Panc1 (cell line): ENCODE data around the gene NHSL1. TPM values are rescaled to one million over a fixed set of nuclear protein-coding genes. Genes with fewer than 3 reads are reported as not detected.

Experiments used
- ATAC-seq: fragments of 200-7000 bp; cut with Tn5 transposase; 2 replicates; pipeline ENCODE4 v1.9.1; 2020; ENCODE audit warnings: mild to moderate bottlenecking, moderate library complexity
- BruUV-seq: library from RNA; stranded (reverse); fragments of 400-500 nt; replicated peaks from 2 replicates; lab custom pipeline; 2021; lab: Mats Ljungman, UMichigan
- CTCF ChIA-PET: fragments of 300-600 bp; sonication (Branson Sonifier 250); formaldehyde crosslinking; loops from one replicate; lab custom pipeline; 2022; ENCODE audit warnings: antibody characterized with exemption; lab: Charles Lee
- POLR2A ChIA-PET: fragments of 300-600 bp; sonication (Branson Sonifier 250); formaldehyde crosslinking; loops from one replicate; lab custom pipeline; 2022; ENCODE audit warnings: antibody characterized with exemption; lab: Charles Lee
- DNase-seq: peaks from one replicate; pipeline ENCODE4 v3.0.0-alpha.2; 2010; ENCODE audit warnings: low read depth, low spot score
- H3K27ac ChIP-seq: 2 replicates; pipeline ENCODE4 v1.5.1; 2011; ENCODE audit warnings: mild to moderate bottlenecking, low read length, inconsistent platforms
- H3K27me3 ChIP-seq: fragments of 200-500 bp; sonication (Bioruptor generic); 2 replicates; pipeline ENCODE4 v1.6.0; 2014; ENCODE audit warnings: low read length, inconsistent platforms; ENCODE audit not compliant: control insufficient read depth, insufficient read depth
- H3K36me3 ChIP-seq: fragments of 200-500 bp; sonication (Bioruptor generic); 2 replicates; pipeline ENCODE4 v1.5.1; 2014; ENCODE audit warnings: inconsistent platforms, mild to moderate bottlenecking, low read length, moderate library complexity; ENCODE audit not compliant: control insufficient read depth, insufficient read depth
- H3K4me1 ChIP-seq: 2 replicates; pipeline ENCODE4 v1.5.1; 2011; ENCODE audit warnings: inconsistent platforms, mild to moderate bottlenecking, low read length, moderate library complexity; ENCODE audit not compliant: control insufficient read depth, insufficient read depth
- H3K4me3 ChIP-seq, 2 experiments: 2 replicates each; pipeline ENCODE4 v1.5.1; 2011 to 2012; ENCODE audit warnings: low read depth in 2 of 2, low read length in 2 of 2, mild to moderate bottlenecking in 2 of 2, inconsistent platforms in 1 of 2, moderate library complexity in 1 of 2
- H3K9me3 ChIP-seq: fragments of 200-500 bp; sonication (Bioruptor generic); 2 replicates; pipeline ENCODE4 v1.5.1; 2014; ENCODE audit warnings: low read depth, mild to moderate bottlenecking, inconsistent platforms, low read length, moderate library complexity; ENCODE audit not compliant: control insufficient read depth, insufficient read depth
- CTCF ChIP-seq: fragments of 450-650 bp; IDR thresholded peaks from 2 replicates; pipeline ENCODE4 v1.5.1; 2017; ENCODE audit warnings: mild to moderate bottlenecking
- POLR2AphosphoS5 ChIP-seq: IDR thresholded peaks from 2 replicates; pipeline ENCODE4 v1.6.1; 2012; ENCODE audit warnings: mild to moderate bottlenecking, low read depth, low read length, moderate library complexity
- REST ChIP-seq, 2 experiments: IDR thresholded peaks; 2 replicates each; pipeline ENCODE4 v1.6.1; 2011 to 2012; ENCODE audit warnings: low read depth in 2 of 2, control low read depth in 1 of 2, low read length in 1 of 2, mild to moderate bottlenecking in 1 of 2, moderate library complexity in 1 of 2; ENCODE audit not compliant: insufficient read depth in 1 of 2
- SIN3A ChIP-seq: IDR thresholded peaks from 2 replicates; pipeline ENCODE4 v1.6.1; 2012; ENCODE audit warnings: low read depth, mild to moderate bottlenecking, low read length, moderate library complexity, borderline replicate concordance; ENCODE audit not compliant: insufficient read depth
- TCF7L2 ChIP-seq: IDR thresholded peaks from 2 replicates; pipeline ENCODE4 v1.6.1; 2011; ENCODE audit warnings: mild to moderate bottlenecking, low read depth, low read length, inconsistent platforms
- in situ Hi-C: cut with HindIII; loops from 2 replicates; pipeline ENCODE4 v1.10.0; 2016; ENCODE audit warnings: low sequenced_read_pairs, low pct_unique_long_range_greater_than_20kb
- intact Hi-C: fragments of 100-400 bp; cut with micrococcal nuclease; formaldehyde crosslinking; loops from one replicate; pipeline ENCODE4 v1.10.0; 2022; ENCODE audit not compliant: unreplicated experiment
- total RNA-seq: library from RNA; stranded (reverse); gene quantifications from one replicate; pipeline ENCODE4 v1.2.1, GENCODE V29; 2021; ENCODE audit not compliant: unreplicated experiment

NHSL1 gene
- total RNA-seq, 1 experiment from 2014 or later: 20.6 TPM

GRCh38 chr6:138382498-138383265 lies 116.6 kb downstream of the NHSL1 start:
- ChIA-PET POLR2A (no interaction called here), CTCF (no interaction called here)
- TF ChIP-seq POLR2AphosphoS5 (no peak), REST (IDR thresholded peaks at IDR 0.05; ENCODE audit: insufficient read depth in 1 of 2, low read depth in 2 of 2, low read length in 1 of 2) (no peak), CTCF (no peak), SIN3A (no peak), TCF7L2 (no peak)
- no peaks in the 10 kb centered on the region for H3K9me3 ChIP-seq
- no peak overlapping the region for H3K27ac ChIP-seq
- no peaks in the 10 kb centered on the region; the same call in 1 of the 2 replicates for H3K27me3 ChIP-seq
- DNase-seq (no peak), ATAC-seq (peak; percentile 34; the same call in 1 of the 2 replicates)
- no peak overlapping the region for H3K4me3 ChIP-seq
- in situ Hi-C loops: no loop called here
- H3K4me1 ChIP-seq: no peaks in the 10 kb centered on the region
- H3K36me3 ChIP-seq: no peaks in the 10 kb centered on the region
- no TSS peak for BruUV-seq
- intact Hi-C loops: no loop called here

GRCh38 chr6:138378463-138378862 lies 120.8 kb downstream of the NHSL1 start:
- Histone ChIP-seq H3K27me3 (no peaks in the 10 kb centered on the region; the same call in 1 of the 2 replicates), H3K4me1 (no peaks in the 10 kb centered on the region), H3K27ac (no peak overlapping the region), H3K9me3 (no peaks in the 10 kb centered on the region), H3K36me3 (no peaks in the 10 kb centered on the region), H3K4me3 (no peak overlapping the region)
- no peak for ATAC-seq
- no TSS peak for BruUV-seq
- CTCF ChIA-PET: no interaction called here
- TF ChIP-seq POLR2AphosphoS5 (no peak), TCF7L2 (no peak), REST (IDR thresholded peaks at IDR 0.05; ENCODE audit: insufficient read depth in 1 of 2, low read depth in 2 of 2, low read length in 1 of 2) (no peak), CTCF (no peak), SIN3A (no peak)
- POLR2A ChIA-PET: no interaction called here
- no peak for DNase-seq
- in situ Hi-C loops (no loop called here), intact Hi-C loops (no loop called here)
